ENCODE data around the gene GNPTG.
"Not testable (repeated sequence)": the region's sequence is repeated elsewhere in the genome, so short reads cannot be mapped to it uniquely, and the experiment has no call there.

GNPTG gene

DNA sequence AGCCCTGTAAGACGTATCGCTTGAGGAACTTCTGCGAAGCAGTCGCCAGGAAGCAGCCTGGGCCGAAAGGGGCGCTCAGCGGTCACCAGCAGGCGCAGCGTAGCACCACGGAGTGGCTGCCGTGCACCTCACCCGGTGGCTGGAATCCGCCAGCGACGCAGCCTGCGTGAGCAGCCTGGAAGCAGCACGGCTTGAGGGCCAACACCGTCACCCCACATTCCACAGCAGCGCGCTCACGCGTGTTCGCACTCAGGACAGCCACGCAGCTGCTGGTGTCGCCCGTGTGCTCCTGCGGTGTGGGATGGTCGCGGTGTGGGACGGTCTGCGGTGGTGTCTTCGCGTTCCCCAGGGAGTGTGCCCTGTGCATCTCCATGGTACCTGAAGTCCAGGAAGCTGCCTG, 32.7 kb upstream of the GNPTG start:
- DNase-seq (ENCODE audit: low read depth), result no peak

- no peak for DNase-seq (ENCODE audit: low read depth)
Measured at GRCh38 chr16:1320097-1320496, 31.6 kb upstream of the GNPTG start.

DNA sequence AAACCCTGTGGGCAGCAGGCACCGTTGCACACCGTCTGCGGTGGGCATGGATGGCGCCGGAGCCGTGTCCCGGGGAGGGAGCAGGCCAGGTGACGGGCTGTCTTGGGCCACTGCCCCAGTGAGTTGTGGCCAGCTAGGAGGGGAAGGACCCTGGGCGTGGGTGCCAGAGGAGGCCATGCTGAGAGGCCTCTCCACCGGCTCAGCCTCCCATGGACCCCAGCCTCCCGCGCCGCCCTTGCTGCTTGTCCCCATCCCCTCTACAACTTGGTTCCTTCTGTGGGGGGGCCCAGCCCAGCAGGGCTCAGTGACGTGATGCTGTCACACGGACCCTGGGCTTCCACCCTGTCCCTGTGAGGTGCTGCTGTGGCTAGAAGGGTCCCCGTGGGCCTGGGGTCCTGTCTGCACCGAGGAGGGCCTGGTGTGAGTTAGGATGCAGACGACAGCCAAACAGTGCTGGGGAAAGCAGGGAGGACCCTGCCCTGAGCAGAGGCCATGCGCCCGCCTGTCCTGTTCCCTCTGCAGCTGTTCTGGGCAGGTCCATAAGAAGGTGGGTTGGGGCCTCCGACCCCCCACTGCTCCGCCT, 31.0 kb upstream of the GNPTG start:
- DNase-seq (ENCODE audit: low read depth), result no peak

DNA sequence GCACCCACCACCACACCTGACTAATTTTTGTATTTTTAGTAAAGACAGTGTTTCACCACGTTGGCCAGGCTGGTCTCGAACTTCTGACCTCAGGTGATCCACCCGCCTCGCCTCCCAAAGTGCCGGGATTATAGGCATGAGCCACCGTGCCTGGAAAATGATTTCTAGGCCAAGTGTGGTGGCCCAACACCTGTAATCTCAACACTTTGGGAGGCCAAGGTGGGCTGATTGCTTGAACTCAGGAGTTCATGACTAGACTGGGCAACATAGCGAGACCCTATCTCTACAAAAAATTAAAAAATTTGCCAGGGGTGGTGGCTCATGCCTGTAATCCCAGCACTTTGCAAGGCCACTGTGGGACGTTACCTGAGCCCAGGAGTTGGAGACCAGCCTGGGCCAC, 29.3 kb upstream of the GNPTG start:
- no peak for DNase-seq (ENCODE audit: low read depth)

- no peak for DNase-seq (ENCODE audit: low read depth)
Measured at GRCh38 chr16:1323296-1324239, 28.2 kb upstream of the GNPTG start.

DNA sequence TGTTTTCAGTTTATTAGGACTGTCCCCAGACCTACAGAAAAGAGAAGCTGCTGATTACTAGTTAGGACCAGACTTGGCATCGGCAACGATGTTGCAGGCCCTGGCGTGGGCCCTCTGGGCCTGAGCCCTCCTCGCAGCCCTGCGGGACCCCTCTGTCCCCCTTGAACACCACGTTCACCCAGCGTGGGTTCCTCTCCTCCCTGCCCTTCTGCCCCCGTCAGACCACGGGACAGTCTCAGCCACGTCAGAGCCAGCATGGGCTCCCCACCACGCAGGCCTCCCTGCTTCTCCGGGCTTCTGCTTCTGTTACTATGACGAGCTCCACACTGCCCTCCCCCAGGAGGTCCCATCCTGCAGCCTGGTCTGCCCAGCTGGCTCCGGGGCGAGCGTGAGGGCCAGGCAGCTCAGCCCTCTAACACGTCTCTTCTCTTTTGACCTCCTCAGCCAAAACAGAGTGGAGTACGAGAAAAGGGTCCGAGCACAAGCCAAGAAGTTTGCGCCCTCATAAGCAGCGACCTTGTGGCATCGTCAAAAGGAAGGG, 27.4 kb upstream of the GNPTG start:
- no peak for DNase-seq (ENCODE audit: low read depth)

- DNase-seq (ENCODE audit: low read depth), result no peak
Measured at GRCh38 chr16:1325261-1325660, 26.5 kb upstream of the GNPTG start.

- no peak for DNase-seq (ENCODE audit: low read depth)
Measured at GRCh38 chr16:1325673-1326371, 25.9 kb upstream of the GNPTG start.

DNA sequence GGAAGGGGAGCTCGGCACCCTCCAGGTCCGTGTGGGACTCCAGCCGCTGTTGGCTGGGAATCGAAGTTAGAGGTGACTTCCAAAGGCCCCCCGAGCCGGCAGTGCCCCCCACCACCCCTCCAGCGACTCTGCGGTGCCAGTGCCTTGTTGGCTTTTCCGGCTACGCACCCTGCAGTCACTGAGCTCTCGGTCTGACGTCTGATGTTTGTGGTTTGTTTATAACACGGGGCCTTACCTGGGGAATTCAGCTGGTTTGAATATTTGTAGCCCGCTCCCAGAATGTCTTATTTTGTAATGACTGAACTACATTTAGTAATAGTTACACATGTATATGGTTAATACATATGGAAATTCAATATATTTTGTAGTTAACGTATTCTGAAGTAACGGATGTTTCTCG, 25.3 kb upstream of the GNPTG start:
- no peak for DNase-seq (ENCODE audit: low read depth)

GRCh38 chr16:1326946-1327618, 24.6 kb upstream of the GNPTG start:
- no peak for DNase-seq (ENCODE audit: low read depth)

DNA sequence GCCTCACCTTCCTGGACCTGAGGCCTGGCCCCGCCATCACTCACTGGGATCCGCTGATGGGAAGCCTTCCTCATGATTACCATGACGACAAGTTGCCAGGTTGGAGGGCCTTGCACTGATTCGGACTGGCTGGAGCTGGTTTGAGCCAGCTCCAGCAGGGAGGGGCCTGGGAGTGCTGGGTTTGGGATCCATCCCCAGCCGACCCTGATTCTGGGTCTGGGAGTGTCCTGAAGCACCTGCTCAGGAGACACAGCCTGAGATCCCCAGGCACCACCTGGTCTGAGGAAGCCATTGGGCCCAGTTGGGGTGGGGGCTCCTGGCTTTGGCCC, 24.1 kb upstream of the GNPTG start:
- DNase-seq (ENCODE audit: low read depth), result no peak

DNA sequence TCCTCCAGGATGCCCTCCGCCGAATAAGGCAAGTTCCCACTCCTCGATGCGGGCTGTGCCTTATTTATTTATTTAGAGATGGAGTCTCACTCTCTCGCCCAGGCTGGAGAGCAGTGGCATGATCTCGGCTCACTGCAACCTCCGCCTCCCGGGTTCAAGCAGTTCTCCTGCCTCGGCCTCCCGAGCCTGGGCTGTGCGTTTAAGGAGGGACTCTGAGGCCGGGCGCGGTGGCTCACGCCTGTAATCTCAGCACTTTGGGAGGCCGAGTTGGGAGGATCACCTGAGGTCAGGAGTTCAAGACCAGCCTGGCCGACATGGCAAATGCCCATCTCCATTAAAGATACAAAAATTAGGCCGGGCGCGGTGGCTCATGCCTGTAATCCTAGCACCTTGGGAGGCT, 23.6 kb upstream of the GNPTG start:
- DNase-seq (ENCODE audit: low read depth), result not testable (repeated sequence)

GRCh38 chr16:1328961-1329360, 22.8 kb upstream of the GNPTG start:
- DNase-seq (ENCODE audit: low read depth), result not testable (repeated sequence)

DNA sequence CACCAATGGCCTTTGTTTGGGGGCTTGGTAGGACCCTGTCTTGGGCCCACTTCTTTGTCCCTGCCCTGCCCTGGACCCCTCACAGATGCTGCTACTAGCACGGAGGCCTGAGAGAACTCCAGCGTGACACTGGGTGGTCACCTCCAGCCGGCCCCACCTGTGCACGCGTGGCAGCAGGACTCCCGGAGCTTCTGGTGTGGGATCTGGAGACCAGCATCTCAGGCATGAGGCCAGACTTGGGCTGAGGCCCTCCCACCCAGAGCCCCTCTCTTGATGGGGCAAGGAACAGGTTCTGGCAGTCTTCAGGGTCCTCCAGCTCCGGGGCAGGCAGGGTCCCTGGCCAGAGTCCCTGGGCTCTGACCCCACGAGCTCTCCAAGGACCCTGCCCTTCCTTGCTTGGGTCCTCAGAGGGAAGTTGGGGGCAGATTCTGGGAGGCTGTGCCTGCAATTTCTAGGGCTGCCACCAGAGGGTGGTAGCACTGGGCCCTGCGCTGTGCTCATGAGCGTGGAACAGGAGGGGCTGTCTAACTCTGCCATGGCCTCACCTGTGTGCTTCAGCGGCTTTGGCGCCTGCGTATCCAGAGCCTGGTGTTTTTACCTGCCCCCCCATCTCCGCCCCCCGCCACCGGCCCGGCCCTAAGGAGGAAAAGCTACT, 21.3 kb upstream of the GNPTG start:
- no peak for DNase-seq (ENCODE audit: low read depth)

DNA sequence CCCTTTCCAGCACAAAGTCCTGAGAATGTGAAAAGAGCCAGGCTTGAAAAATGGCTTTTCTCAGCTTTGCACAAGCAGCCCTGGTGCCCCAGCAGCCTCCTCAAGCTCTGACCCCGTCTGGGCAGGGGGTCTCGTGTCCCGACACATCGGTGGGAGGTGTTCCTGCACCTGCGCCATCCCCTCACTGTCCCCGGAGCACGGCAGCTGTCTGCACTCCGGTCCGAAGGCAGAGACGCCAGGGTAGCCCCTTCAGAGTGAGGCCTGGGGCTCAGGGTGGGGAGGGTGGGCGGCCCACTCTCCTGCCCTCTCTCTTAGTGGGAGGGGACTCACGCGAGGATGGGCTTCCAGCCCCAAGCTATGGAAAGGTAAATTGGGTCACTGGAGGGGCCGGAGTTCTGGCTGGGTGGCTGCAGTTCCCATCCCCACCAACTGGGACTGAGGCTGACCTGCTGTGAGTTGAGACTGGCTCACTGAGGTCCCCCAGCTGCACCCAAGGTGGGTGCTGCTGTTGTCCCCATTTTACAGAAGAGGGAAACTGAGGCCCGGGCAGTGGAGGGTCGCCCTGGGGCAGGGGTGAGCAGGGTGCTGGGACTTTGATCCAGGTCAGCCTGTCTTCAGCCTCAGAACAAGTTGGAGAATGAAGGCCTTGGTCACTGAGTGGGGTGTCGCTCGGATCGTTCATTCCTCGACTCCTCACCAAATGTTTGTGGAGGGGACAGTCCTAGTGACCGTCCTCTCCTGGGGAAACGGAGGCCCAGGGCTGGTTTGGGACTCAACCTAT, 20.6 kb upstream of the GNPTG start:
- DNase-seq (ENCODE audit: low read depth), result no peak

DNA sequence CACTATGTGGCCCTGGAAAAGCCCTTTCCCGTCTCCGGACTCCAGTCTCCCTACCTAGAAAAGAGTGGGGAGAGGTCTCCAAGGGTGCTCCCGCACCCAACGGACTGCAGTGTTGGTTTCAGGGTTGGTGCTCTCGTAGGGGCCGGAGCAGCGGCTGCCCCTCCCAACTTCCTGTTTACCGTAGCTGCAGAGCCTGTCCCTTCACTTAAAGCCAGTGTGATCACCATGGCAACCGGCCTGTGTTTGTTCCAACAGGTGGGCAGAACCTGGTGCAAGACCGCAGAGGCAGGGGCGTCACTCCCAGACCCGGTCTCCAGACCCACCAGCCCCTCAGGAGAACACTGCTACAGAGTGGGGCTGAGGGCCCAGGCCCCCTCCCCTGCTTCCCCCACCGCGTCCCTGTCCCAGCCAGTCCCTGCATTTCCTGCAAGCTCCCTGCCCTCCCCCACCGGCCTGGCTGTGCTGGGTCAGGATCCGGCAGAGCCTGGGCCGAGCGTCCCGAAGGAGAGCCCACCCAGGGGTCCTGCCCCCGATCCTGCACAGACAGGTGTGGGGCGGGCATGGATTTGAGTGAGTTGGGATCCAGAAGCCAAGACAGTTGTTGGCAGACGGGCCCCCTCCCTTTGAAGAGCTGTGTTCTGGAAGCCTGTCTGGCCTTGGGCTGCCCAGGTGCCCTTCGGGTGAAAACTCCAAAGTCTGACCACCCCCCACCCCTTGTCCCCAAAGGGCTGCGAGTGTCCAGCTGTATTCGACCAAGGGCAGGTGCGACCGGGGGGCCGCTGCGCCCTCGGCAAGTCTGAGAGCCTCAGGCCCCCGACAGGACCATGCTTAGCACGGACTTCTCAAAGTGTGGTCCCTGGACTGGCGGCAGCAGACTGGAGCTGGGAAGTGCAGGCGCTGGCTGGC, 19.8 kb upstream of the GNPTG start:
- peak; percentile 61 for DNase-seq (ENCODE audit: low read depth)

- no peak for DNase-seq (ENCODE audit: low read depth)
Measured at GRCh38 chr16:1332618-1333148, 19.0 kb upstream of the GNPTG start.

DNA sequence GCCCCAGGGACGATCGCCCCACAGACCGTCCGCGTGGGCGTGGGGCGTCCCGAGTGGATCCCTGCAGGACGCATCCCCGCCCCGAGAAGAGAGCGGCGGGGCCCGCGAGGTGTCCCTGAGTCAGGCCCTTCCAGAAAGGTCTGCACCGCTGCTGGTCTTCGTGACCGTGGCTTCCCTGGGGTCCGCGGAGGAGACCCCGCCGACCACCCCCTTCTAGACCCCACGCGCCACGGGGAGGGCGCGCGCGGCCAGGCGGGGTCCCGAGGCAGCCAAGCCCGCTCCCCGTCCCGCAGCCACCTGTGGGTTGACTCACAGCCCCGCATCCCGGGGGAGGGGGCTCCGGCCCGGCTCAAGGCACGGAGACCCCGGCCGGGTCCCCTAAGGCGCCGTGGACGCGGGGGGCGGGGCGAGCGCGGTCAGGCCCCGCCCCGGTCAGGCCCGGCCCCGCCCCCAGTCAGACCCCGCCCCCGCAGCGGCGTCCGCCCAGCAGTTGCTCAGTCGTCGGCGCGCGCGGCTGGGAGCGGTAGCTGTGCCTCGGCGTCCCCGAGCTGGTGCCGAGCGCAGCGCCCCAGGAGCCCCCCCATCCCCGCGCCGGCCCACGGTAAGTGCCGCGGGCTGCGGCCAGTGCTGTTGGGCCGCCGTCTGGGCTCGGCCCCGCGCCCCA, 18.4 kb upstream of the GNPTG start, which contains the start of gene BAIAP3:
BAIAP3 (plus strand) TSS at position 497 of the 664 bp plus-strand sequence. CDS start 4,905 bp downstream, outside the sequence.
- peak; percentile 25 for DNase-seq (ENCODE audit: low read depth)
